GDM1 (cell line): ENCODE data around the gene DSG4.

ENCODE experiments used
- DNase-seq: peaks from one replicate; lab custom pipeline; 2025; lab: John Stamatoyannopoulos, UW

The DSG4 gene

DNA sequence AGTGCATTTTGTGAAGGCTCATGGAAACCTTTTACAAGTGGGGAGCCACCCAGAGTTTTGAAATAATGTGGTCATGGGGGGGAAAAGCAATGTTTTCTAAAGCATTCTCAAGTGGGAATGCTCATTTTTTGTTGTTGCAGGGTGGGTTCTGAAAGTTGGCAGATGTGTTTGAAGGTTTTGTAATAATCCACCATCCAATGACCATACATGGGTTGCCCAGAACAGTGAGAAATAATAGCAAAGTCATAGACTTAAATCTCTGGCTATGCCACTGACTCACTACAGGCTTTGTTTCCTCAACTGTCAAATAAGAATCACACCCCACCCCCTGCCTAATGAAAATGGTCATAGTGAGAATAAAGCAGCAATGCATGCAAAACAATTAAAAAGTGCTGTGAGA lies 73.8 kb downstream of the DSG4 start:
- DNase-seq, result no peak

- no peak for DNase-seq
These were observed 75.0 kb downstream of the DSG4 start for GRCh38 chr18:31451625-31452024.

GRCh38 chr18:31454066-31454708 lies 77.6 kb downstream of the DSG4 start:
- DNase-seq, result no peak
